NCI-H2029 treated with DMSO at 0.1 percent for 48 hours (cell line): Measurements from ENCODE around the gene ST3GAL4.

Experiments used
- DNase-seq: peaks from one replicate; lab custom pipeline; 2025; lab: John Stamatoyannopoulos, UW

Gene ST3GAL4

GRCh38 chr11:126329644-126330211 lies 25.8 kb upstream of the ST3GAL4 start:
- DNase-seq, result no peak

GRCh38 chr11:126331286-126331685 lies 24.2 kb upstream of the ST3GAL4 start:
- no peak for DNase-seq

- DNase-seq, result no peak
Observed at GRCh38 chr11:126332221-126332711, 23.2 kb upstream of the ST3GAL4 start.

GRCh38 chr11:126333142-126333541 lies 22.3 kb upstream of the ST3GAL4 start:
- DNase-seq, result peak; percentile 65

- no peak for DNase-seq
Observed at GRCh38 chr11:126334659-126335462, 20.6 kb upstream of the ST3GAL4 start.

GRCh38 chr11:126335463-126335760 lies 20.1 kb upstream of the ST3GAL4 start:
- no peak for DNase-seq

- DNase-seq, result no peak
Observed at GRCh38 chr11:126336138-126336541, 19.3 kb upstream of the ST3GAL4 start.

GRCh38 chr11:126336671-126337101 lies 18.8 kb upstream of the ST3GAL4 start:
- DNase-seq, result no peak

GRCh38 chr11:126337126-126337473 lies 18.4 kb upstream of the ST3GAL4 start:
- DNase-seq, result no peak

- no peak for DNase-seq
Observed at GRCh38 chr11:126337474-126338241, 17.8 kb upstream of the ST3GAL4 start.

- DNase-seq, result no peak
Observed at GRCh38 chr11:126338346-126339055, 17.0 kb upstream of the ST3GAL4 start.

GRCh38 chr11:126339073-126339862 lies 16.2 kb upstream of the ST3GAL4 start:
- DNase-seq, result no peak

- DNase-seq, result no peak
Observed at GRCh38 chr11:126339863-126340434, 15.5 kb upstream of the ST3GAL4 start.

GRCh38 chr11:126340960-126341606 lies 14.4 kb upstream of the ST3GAL4 start:
- no peak for DNase-seq

GRCh38 chr11:126341760-126342161 lies 13.7 kb upstream of the ST3GAL4 start:
- no peak for DNase-seq

GRCh38 chr11:126343051-126343450 lies 12.4 kb upstream of the ST3GAL4 start:
- no peak for DNase-seq

- DNase-seq, result no peak
Observed at GRCh38 chr11:126344141-126345080, 11.1 kb upstream of the ST3GAL4 start.

- no peak for DNase-seq
Observed at GRCh38 chr11:126345283-126345682, 10.2 kb upstream of the ST3GAL4 start.

GRCh38 chr11:126345759-126346585 lies 9.5 kb upstream of the ST3GAL4 start:
- no peak for DNase-seq
